ENCODE measurements around the gene SF3A2. TPM values are rescaled to one million over a fixed set of nuclear protein-coding genes. Genes with fewer than 3 reads are reported as not detected.

Gene SF3A2
- total RNA-seq, 1 donor from 2014 or later = 72.8 TPM

DNA sequence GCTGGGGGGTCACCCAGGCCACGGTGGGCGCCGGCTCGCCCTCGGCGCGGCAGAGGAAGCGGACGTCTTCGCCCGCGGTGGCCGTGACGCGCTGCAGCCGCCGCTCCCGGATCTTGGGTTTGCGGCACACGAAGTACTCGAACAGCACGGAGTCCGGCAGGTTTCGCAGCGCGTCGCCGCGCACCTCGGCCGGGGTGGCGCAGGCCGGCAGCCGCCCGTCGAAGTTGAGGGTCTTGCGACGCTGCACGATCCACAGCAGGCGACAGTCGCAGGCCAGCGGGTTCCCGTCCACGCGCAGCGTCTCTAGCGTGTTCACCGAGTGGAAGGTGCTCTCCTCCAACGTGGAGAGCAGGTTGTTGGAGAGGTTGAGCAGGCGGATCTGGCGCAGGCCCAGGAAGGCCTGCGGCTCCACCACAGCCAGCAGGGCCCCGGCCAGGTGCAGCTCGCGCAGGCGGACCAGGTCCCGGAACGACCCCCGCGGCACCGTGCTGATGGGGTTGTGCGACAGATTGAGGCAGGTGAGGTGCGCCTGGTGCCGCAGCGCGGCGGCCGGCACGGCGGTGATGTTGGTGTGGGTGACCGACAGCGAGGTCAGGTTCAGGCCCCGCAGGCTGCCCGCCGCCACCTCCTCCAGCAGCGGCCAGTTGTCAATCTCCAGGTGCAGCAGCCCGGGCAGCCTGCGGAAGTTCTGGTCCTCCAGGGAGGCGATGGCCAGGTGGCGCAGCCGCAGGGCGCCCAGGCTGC, 54.0 kb downstream of the SF3A2 start:
- DNase-seq (ENCODE audit: low spot score) = no peak

- no peak for DNase-seq (ENCODE audit: low spot score)
These were observed 54.6 kb downstream of the SF3A2 start for GRCh38 chr19:2291185-2291751.

GRCh38 chr19:2294687-2295335, 58.2 kb downstream of the SF3A2 start:
- DNase-seq (ENCODE audit: low spot score) = no peak

GRCh38 chr19:2296141-2296540, 59.5 kb downstream of the SF3A2 start:
- DNase-seq (ENCODE audit: low spot score) = no peak

Other genes with a start within 250 kb of the SF3A2 start
- 92.2 TPM for gene BTBD2, start 221.1 kb upstream of the SF3A2 start, total RNA-seq
- 246 TPM for gene MKNK2, start 185.6 kb upstream of the SF3A2 start, total RNA-seq
- 59.0 TPM for gene MOB3A, start 140.5 kb upstream of the SF3A2 start, total RNA-seq
- gene IZUMO4, start 139.9 kb upstream of the SF3A2 start, total RNA-seq = 11.5 TPM
- 125 TPM for gene AP3D1, start 85.3 kb upstream of the SF3A2 start, total RNA-seq
- 40.1 TPM for gene DOT1L, start 72.9 kb upstream of the SF3A2 start, total RNA-seq
- gene PLEKHJ1, start 495 bp upstream of the SF3A2 start, total RNA-seq = 126 TPM
- gene AMH, start 12.5 kb downstream of the SF3A2 start, total RNA-seq = 5.1 TPM
- gene JSRP1, start 19.6 kb downstream of the SF3A2 start, total RNA-seq = 0.17 TPM
- 1.0 TPM for gene PEAK3, start 45.4 kb downstream of the SF3A2 start, total RNA-seq
- gene LINGO3, start 71.3 kb downstream of the SF3A2 start, total RNA-seq = 0.17 TPM
- gene LSM7, start 91.8 kb downstream of the SF3A2 start, total RNA-seq = 79.1 TPM
- gene SPPL2B, start 91.9 kb downstream of the SF3A2 start, total RNA-seq = 148 TPM
- gene TMPRSS9, start 123.4 kb downstream of the SF3A2 start, total RNA-seq = not detected
- gene TIMM13, start 190.8 kb downstream of the SF3A2 start, total RNA-seq = 76.4 TPM
- gene LMNB2, start 220.1 kb downstream of the SF3A2 start, total RNA-seq = 23.9 TPM
- gene GADD45B, start 239.3 kb downstream of the SF3A2 start, total RNA-seq = 59.8 TPM